Karpas-422 (cell line): ENCODE data around the gene DNAAF8. TPM values are rescaled to one million over a fixed set of nuclear protein-coding genes. Genes with fewer than 3 reads are reported as not detected.

Experiments
- DNase-seq: peaks from one replicate; pipeline ENCODE4 v3.0.0-alpha.2; 2015
- H2AFZ ChIP-seq: fragments of 200-600 bp; sonication (generic); 2 replicates; pipeline ENCODE4 v1.6.1; 2014; ENCODE audit warnings: antibody characterized with exemption, low read length, mixed read lengths
- H3K27ac ChIP-seq: fragments of 200-600 bp; sonication (generic); 2 replicates; pipeline ENCODE4 v1.5.1; 2014; ENCODE audit warnings: mild to moderate bottlenecking, low read length, moderate library complexity
- H3K27me3 ChIP-seq: fragments of 200-600 bp; sonication (generic); 2 replicates; pipeline ENCODE4 v1.6.1; 2014; ENCODE audit warnings: low read length, mixed read lengths
- H3K36me3 ChIP-seq: fragments of 200-600 bp; sonication (generic); 2 replicates; pipeline ENCODE4 v1.6.1; 2014; ENCODE audit warnings: low read length, mixed read lengths; ENCODE audit not compliant: insufficient read depth
- H3K4me1 ChIP-seq: fragments of 200-600 bp; sonication (generic); 2 replicates; pipeline ENCODE4 v1.6.1; 2014; ENCODE audit warnings: mild to moderate bottlenecking, low read length, mixed read lengths
- H3K4me2 ChIP-seq: fragments of 200-600 bp; sonication (generic); 2 replicates; pipeline ENCODE4 v1.6.1; 2014; ENCODE audit warnings: low read length, low read depth, mild to moderate bottlenecking; ENCODE audit not compliant: poor library complexity, severe bottlenecking
- H3K4me3 ChIP-seq: fragments of 200-600 bp; sonication (generic); 2 replicates; pipeline ENCODE4 v1.5.1; 2014; ENCODE audit warnings: mild to moderate bottlenecking, antibody characterized with exemption, low read length, mixed read lengths
- H3K79me2 ChIP-seq: fragments of 200-600 bp; sonication (generic); 2 replicates; pipeline ENCODE4 v1.6.1; 2014; ENCODE audit warnings: mild to moderate bottlenecking, low read length, mixed read lengths
- H3K9ac ChIP-seq: fragments of 200-600 bp; sonication (generic); 2 replicates; pipeline ENCODE4 v1.6.0; 2014; ENCODE audit warnings: low read length
- H3K9me2 ChIP-seq: fragments of 200-600 bp; sonication (generic), shearing (Covaris generic); replicated peaks from 2 replicates; pipeline ENCODE4 v1.6.0; 2014; ENCODE audit warnings: mild to moderate bottlenecking, low read length, moderate library complexity; ENCODE audit not compliant: insufficient read depth
- H3K9me3 ChIP-seq: fragments of 300-700, 200-600 bp; sonication (generic); 2 replicates; pipeline ENCODE4 v1.6.1; 2014; ENCODE audit warnings: low read length, mixed read lengths
- H4K20me1 ChIP-seq: fragments of 200-600 bp; sonication (generic); 2 replicates; pipeline ENCODE4 v1.6.1; 2014; ENCODE audit warnings: mild to moderate bottlenecking, antibody characterized with exemption, low read length, low read depth; ENCODE audit not compliant: insufficient read depth
- total RNA-seq: library from RNA; depleted of rRNA; stranded (reverse); fragments of >200 nt; shearing (Covaris generic); gene quantifications from 2 replicates; pipeline ENCODE4 v1.2.3, GENCODE V29; 2014; ENCODE audit warnings: low replicate concordance

Gene DNAAF8
- total RNA-seq, 1 experiment from 2014 or later: 0.22 TPM

GRCh38 chr16:4760221-4760910 is 26.0 kb downstream of the DNAAF8 start:
- Histone ChIP-seq H3K4me3 (no peak overlapping the region), H3K9me3 (no peaks in the 10 kb centered on the region; the same call in 1 of the 2 replicates), H4K20me1 (no peaks in the 10 kb centered on the region), H2AFZ (no peak overlapping the region), H3K4me1 (no peaks in the 10 kb centered on the region; the same call in 1 of the 2 replicates), H3K27ac (no peak overlapping the region), H3K9ac (no peak overlapping the region), H3K79me2 (peaks cover 6% of the 10 kb centered on the region), H3K36me3 (peaks cover 17% of the 10 kb centered on the region), H3K27me3 (no peaks in the 10 kb centered on the region), H3K9me2 (no peaks in the 10 kb centered on the region), H3K4me2 (no peak overlapping the region)
- DNase-seq: no peak

GRCh38 chr16:4762205-4762604 is 27.9 kb downstream of the DNAAF8 start:
- peaks cover 11% of the 10 kb centered on the region for H3K4me1 ChIP-seq
- peaks cover 8% of the 10 kb centered on the region for H3K36me3 ChIP-seq
- H3K27ac ChIP-seq: no peak overlapping the region
- H3K4me3 ChIP-seq: no peak overlapping the region
- H3K79me2 ChIP-seq: peaks cover 22% of the 10 kb centered on the region
- no peaks in the 10 kb centered on the region for H3K9me3 ChIP-seq
- no peak overlapping the region for H2AFZ ChIP-seq
- no peak overlapping the region for H3K4me2 ChIP-seq
- H3K9ac ChIP-seq: no peak overlapping the region
- no peaks in the 10 kb centered on the region for H3K27me3 ChIP-seq
- no peak for DNase-seq
- no peaks in the 10 kb centered on the region for H3K9me2 ChIP-seq
- no peaks in the 10 kb centered on the region for H4K20me1 ChIP-seq

GRCh38 chr16:4763791-4764190 is 29.5 kb downstream of the DNAAF8 start:
- no peak for DNase-seq
- Histone ChIP-seq H3K9me2 (no peaks in the 10 kb centered on the region), H3K36me3 (peaks cover 4% of the 10 kb centered on the region), H3K27ac (no peak overlapping the region), H3K4me2 (no peak overlapping the region), H3K4me1 (peaks cover 24% of the 10 kb centered on the region), H3K9ac (no peak overlapping the region), H3K27me3 (no peaks in the 10 kb centered on the region), H3K79me2 (peaks cover 22% of the 10 kb centered on the region), H2AFZ (no peak overlapping the region), H3K4me3 (no peak overlapping the region), H3K9me3 (no peaks in the 10 kb centered on the region), H4K20me1 (no peaks in the 10 kb centered on the region)

GRCh38 chr16:4765511-4766474 is 31.5 kb downstream of the DNAAF8 start:
- Histone ChIP-seq H3K27me3 (no peaks in the 10 kb centered on the region), H3K79me2 (peaks cover 22% of the 10 kb centered on the region), H4K20me1 (no peaks in the 10 kb centered on the region), H3K9me3 (no peaks in the 10 kb centered on the region), H3K36me3 (peaks cover 4% of the 10 kb centered on the region; the same call in 1 of the 2 replicates), H3K27ac (no peak overlapping the region), H3K4me1 (peaks cover 27% of the 10 kb centered on the region), H3K9me2 (no peaks in the 10 kb centered on the region), H2AFZ (no peak overlapping the region), H3K9ac (peak overlapping the region; percentile 97), H3K4me2 (peak overlapping the region; percentile 91), H3K4me3 (peak overlapping the region; percentile 100)
- no peak for DNase-seq

DNA sequence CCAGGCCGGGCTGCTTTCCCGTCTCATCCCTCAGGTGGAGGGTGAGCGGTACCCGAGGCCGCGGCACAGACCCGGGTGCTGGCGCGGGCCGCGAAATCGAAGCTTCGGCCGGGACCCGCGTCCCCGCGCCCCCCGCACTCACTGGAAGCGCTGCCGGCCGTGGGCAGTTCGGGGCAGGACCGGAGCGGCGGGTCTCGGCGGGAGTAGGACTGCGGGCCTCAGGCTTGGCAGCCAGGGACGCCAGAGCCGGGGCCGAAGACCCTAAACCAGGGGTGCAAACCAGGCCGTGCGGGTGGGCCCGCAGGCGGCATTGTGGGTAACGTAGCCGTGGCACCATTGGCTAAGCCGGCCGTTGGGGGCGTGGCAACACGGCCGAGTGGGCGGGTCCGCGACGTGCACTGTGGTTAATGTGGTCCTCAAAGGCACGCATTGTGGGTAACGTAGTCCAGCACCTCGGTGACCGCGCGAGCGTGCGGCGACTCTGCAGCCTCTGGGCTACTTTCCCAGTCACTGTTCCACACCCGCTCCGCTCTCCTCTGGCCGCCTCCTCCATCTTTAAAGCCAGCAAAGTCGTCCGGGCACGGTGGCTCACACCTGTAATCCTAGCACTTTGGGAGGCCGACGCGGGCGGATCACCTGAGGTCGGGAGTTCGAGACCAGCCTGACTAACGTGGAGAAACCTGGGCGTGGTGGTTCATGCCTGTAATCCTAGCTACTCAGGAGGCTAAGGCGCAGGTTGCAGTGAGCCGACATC is 32.7 kb downstream of the DNAAF8 start, which contains the start of gene ZNF500:
Gene ZNF500, minus strand, starts transcription at position 288 of the 754 bp plus-strand sequence. CDS start 1,184 bp downstream, outside the sequence.
- H4K20me1 ChIP-seq: no peaks in the 10 kb centered on the region
- no peaks in the 10 kb centered on the region for H3K9me3 ChIP-seq
- H3K9ac ChIP-seq: peak within 1 kb of the TSS; percentile 97
- peaks cover 22% of the 10 kb centered on the region for H3K79me2 ChIP-seq
- H3K4me3 ChIP-seq: peak within 1 kb of the TSS; percentile 100
- no peaks in the 10 kb centered on the region for H3K27me3 ChIP-seq
- H2AFZ ChIP-seq: peak within 1 kb of the TSS; percentile 97
- H3K36me3 ChIP-seq: peaks cover 4% of the 10 kb centered on the region; the same call in 1 of the 2 replicates
- H3K4me1 ChIP-seq: peaks cover 27% of the 10 kb centered on the region
- DNase-seq: peak; percentile 98
- no peaks in the 10 kb centered on the region for H3K9me2 ChIP-seq
- H3K27ac ChIP-seq: no peak within 1 kb of the TSS
- peak within 1 kb of the TSS; percentile 91 for H3K4me2 ChIP-seq

DNA sequence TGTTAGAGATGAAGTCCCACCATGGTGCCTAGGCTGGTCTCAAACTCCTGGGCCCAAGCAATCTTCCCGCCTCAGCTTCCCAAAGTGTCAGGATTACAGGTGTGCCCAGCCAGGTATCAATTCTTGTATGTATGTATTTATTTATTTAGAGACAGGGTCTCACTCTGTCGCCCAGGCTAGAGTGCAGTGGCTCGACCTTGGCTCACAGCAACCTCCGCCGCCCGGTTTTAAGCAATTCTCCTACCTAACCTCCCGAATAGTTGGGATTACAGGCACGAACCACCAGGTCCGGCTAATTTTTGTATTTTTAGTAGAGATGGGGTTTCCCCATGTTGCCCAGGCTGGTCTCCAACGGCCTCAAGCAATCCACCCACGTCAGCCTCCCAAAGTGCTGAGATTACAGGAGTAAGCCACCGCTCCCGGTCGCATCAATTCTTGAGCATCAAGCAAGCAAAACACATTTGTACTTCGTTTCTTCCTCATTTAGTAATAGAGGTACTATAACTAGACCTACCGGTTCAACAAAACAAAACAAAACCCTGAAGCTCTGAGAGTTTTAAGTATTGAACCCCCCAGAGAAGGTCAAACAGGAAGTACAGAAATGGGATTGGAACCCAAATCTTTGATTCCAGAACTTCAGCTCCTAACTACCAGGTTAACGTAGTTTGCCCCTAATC is 33.7 kb downstream of the DNAAF8 start:
- Histone ChIP-seq H3K4me3 (peak overlapping the region; percentile 72), H4K20me1 (no peaks in the 10 kb centered on the region), H3K4me2 (peak overlapping the region; percentile 91), H3K27me3 (no peaks in the 10 kb centered on the region), H3K36me3 (peaks cover 4% of the 10 kb centered on the region; the same call in 1 of the 2 replicates), H2AFZ (peak overlapping the region; percentile 71), H3K4me1 (peaks cover 27% of the 10 kb centered on the region), H3K27ac (no peak overlapping the region), H3K9me2 (no peaks in the 10 kb centered on the region), H3K79me2 (peaks cover 22% of the 10 kb centered on the region), H3K9me3 (no peaks in the 10 kb centered on the region), H3K9ac (peak overlapping the region; percentile 97)
- peak; percentile 64 for DNase-seq

GRCh38 chr16:4768549-4769305 is 34.4 kb downstream of the DNAAF8 start:
- H3K9me3 ChIP-seq: no peaks in the 10 kb centered on the region
- no peaks in the 10 kb centered on the region for H3K9me2 ChIP-seq
- H3K27me3 ChIP-seq: no peaks in the 10 kb centered on the region
- H3K79me2 ChIP-seq: peaks cover 22% of the 10 kb centered on the region
- H3K9ac ChIP-seq: peak overlapping the region; percentile 97
- H3K36me3 ChIP-seq: peaks cover 2% of the 10 kb centered on the region; the same call in 1 of the 2 replicates
- no peaks in the 10 kb centered on the region for H4K20me1 ChIP-seq
- H3K4me1 ChIP-seq: peaks cover 27% of the 10 kb centered on the region
- peak overlapping the region; percentile 72 for H3K4me3 ChIP-seq
- peak overlapping the region; percentile 91 for H3K4me2 ChIP-seq
- H2AFZ ChIP-seq: peak overlapping the region; percentile 71
- H3K27ac ChIP-seq: no peak overlapping the region
- peak; percentile 94 for DNase-seq
